ENCODE measurements around the gene GDI1.
"Not testable (repeated sequence)": the region's sequence is repeated elsewhere in the genome, so short reads cannot be mapped to it uniquely, and the experiment has no call there.

Gene GDI1

GRCh38 chrX:154436983-154437752 is at the start of gene GDI1:
GDI1 (plus strand) TSS chrX:154437154; CDS start chrX:154437255, 101 bp downstream.
- no peak for DNase-seq (ENCODE audit: low read depth)

- DNase-seq (ENCODE audit: low read depth), result not testable (repeated sequence)
Measured at GRCh38 chrX:154388094-154388493, 48.9 kb upstream of the GDI1 start.

GRCh38 chrX:154388649-154389048 is 48.3 kb upstream of the GDI1 start:
- DNase-seq (ENCODE audit: low read depth), result not testable (repeated sequence)

- DNase-seq (ENCODE audit: low read depth), result not testable (repeated sequence)
Measured at GRCh38 chrX:154389812-154390747, 46.9 kb upstream of the GDI1 start.

- not testable (repeated sequence) for DNase-seq (ENCODE audit: low read depth)
Measured at GRCh38 chrX:154396363-154396762, 40.6 kb upstream of the GDI1 start.

- DNase-seq (ENCODE audit: low read depth), result peak; percentile 45
Measured at GRCh38 chrX:154396973-154397887, 39.7 kb upstream of the GDI1 start.

GRCh38 chrX:154397888-154398667 is 38.9 kb upstream of the GDI1 start, which contains the start of gene RPL10:
RPL10 (plus strand) TSS chrX:154398377; CDS start chrX:154398520, 143 bp downstream.
- peak; percentile 65 for DNase-seq (ENCODE audit: low read depth)

GRCh38 chrX:154398668-154399526 is 38.1 kb upstream of the GDI1 start:
- peak; percentile 51 for DNase-seq (ENCODE audit: low read depth)

GRCh38 chrX:154399527-154400368 is 37.2 kb upstream of the GDI1 start:
- no peak for DNase-seq (ENCODE audit: low read depth)

GRCh38 chrX:154400369-154400817 is 36.6 kb upstream of the GDI1 start:
- DNase-seq (ENCODE audit: low read depth), result not testable (repeated sequence)

GRCh38 chrX:154401045-154401799 is 35.7 kb upstream of the GDI1 start:
- DNase-seq (ENCODE audit: low read depth), result no peak

GRCh38 chrX:154401918-154402621 is 34.9 kb upstream of the GDI1 start:
- DNase-seq (ENCODE audit: low read depth), result no peak

GRCh38 chrX:154402622-154403127 is 34.3 kb upstream of the GDI1 start:
- no peak for DNase-seq (ENCODE audit: low read depth)

GRCh38 chrX:154403192-154403591 is 33.8 kb upstream of the GDI1 start:
- DNase-seq (ENCODE audit: low read depth), result no peak

- no peak for DNase-seq (ENCODE audit: low read depth)
Measured at GRCh38 chrX:154403858-154404257, 33.1 kb upstream of the GDI1 start.

GRCh38 chrX:154404625-154405192 is 32.2 kb upstream of the GDI1 start:
- no peak for DNase-seq (ENCODE audit: low read depth)
